Type B pancreatic cell (in vitro differentiated cells): ENCODE measurements around the gene CD8A. TPM values are rescaled to one million over a fixed set of nuclear protein-coding genes. Genes with fewer than 3 reads are reported as not detected.

Source experiments
- DNase-seq: peaks from one replicate; pipeline ENCODE4 v3.0.0; 2021; ENCODE audit warnings: mixed read lengths; ENCODE audit not compliant: unreplicated experiment; ENCODE audit errors: extremely low spot score
- H3K27ac Mint-ChIP-seq: 2 replicates; pipeline ENCODE4 v1.8.0; 2021; ENCODE audit warnings: mild to moderate bottlenecking, mixed read lengths
- H3K27me3 Mint-ChIP-seq: 2 replicates; pipeline ENCODE4 v1.8.0; 2021; ENCODE audit warnings: mixed read lengths
- H3K36me3 Mint-ChIP-seq: 2 replicates; pipeline ENCODE4 v1.8.0; 2021; ENCODE audit warnings: mixed read lengths
- H3K4me1 Mint-ChIP-seq: one replicate; pipeline ENCODE4 v1.8.0; 2021; ENCODE audit warnings: mixed read lengths; ENCODE audit not compliant: unreplicated experiment
- H3K4me3 Mint-ChIP-seq: 2 replicates; pipeline ENCODE4 v1.8.0; 2021; ENCODE audit warnings: mild to moderate bottlenecking, mixed read lengths
- H3K9me3 Mint-ChIP-seq: 2 replicates; pipeline ENCODE4 v1.8.0; 2021; ENCODE audit warnings: mixed read lengths
- total RNA-seq: library from RNA; stranded (reverse); gene quantifications from 2 replicates; pipeline ENCODE4 v1.2.1, GENCODE V29; 2021; ENCODE audit warnings: low replicate concordance
- TF ChIP-seq, protein P1 (sequence below): fragments of 200-600 bp; sonication (generic); conservative IDR thresholded peaks from 2 replicates; pipeline ENCODE4 v1.5.0; 2021; ENCODE audit warnings: antibody characterized with exemption, mild to moderate bottlenecking

The CD8A gene
- total RNA-seq, 1 donor from 2014 or later, result 0.34 TPM

DNA sequence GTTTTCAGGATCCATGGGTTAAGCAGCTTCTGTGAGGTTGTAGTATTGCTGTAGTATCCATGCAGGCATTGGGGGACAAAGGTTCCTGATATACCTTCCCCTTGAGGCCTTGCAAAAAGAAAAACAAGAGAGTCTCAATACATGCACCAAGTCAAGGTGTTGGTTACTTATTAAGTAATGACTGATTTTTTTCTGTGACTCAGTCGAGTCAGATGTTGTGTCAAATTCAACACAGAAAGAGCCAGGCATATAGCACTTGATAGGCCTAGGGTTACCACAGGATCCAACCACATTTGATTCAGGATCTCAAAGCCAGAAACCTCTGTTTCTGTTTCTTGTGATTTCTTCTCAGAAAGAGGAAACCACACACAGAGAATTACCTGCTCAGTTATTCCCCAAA lies 24.9 kb upstream of the CD8A start:
- no peaks in the 10 kb centered on the region for H3K4me1 Mint-ChIP-seq
- no peaks in the 10 kb centered on the region for H3K27me3 Mint-ChIP-seq
- DNase-seq, result no peak
- H3K36me3 Mint-ChIP-seq, result no peaks in the 10 kb centered on the region
- TF ChIP-seq, protein P1, sequence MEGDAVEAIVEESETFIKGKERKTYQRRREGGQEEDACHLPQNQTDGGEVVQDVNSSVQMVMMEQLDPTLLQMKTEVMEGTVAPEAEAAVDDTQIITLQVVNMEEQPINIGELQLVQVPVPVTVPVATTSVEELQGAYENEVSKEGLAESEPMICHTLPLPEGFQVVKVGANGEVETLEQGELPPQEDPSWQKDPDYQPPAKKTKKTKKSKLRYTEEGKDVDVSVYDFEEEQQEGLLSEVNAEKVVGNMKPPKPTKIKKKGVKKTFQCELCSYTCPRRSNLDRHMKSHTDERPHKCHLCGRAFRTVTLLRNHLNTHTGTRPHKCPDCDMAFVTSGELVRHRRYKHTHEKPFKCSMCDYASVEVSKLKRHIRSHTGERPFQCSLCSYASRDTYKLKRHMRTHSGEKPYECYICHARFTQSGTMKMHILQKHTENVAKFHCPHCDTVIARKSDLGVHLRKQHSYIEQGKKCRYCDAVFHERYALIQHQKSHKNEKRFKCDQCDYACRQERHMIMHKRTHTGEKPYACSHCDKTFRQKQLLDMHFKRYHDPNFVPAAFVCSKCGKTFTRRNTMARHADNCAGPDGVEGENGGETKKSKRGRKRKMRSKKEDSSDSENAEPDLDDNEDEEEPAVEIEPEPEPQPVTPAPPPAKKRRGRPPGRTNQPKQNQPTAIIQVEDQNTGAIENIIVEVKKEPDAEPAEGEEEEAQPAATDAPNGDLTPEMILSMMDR, result no peak
- H3K9me3 Mint-ChIP-seq, result no peaks in the 10 kb centered on the region
- H3K27ac Mint-ChIP-seq, result no peak overlapping the region
- no peak overlapping the region for H3K4me3 Mint-ChIP-seq

DNA sequence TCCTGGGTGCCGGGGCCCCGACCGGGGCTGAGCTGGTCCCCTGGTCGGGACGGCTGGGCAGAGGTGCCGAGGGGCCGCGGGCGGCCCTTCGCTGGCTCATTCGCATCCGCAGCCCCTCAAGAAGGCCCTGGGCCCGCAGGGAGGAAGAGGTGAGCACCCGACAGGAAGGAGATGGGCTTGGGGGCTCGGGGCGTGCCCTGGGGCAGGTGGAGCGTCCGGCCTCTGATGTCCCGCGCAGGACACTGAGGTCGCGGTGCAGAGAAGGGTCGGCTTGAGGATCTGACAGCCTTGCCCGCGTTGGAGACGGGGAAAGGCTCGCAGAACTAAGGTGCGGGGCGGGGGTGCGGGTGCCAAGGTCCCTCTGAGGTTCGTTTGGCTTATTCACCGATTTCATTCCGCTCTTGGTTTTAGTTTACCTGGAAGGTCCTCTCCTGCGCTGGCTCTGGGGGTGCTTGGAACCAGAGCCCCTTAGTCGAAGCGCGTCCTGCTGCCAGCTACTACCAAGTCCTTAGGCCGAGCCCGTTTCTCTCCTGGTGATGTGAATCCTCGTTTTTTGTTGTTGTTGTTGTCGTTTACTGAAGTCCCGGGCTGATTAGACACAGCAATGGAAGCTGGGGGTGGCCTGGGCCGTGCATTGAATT lies 18.9 kb upstream of the CD8A start:
- Mint-ChIP-seq H3K36me3 (no peaks in the 10 kb centered on the region), H3K4me1 (peaks cover 5% of the 10 kb centered on the region), H3K9me3 (no peaks in the 10 kb centered on the region), H3K27ac (no peak overlapping the region), H3K27me3 (peaks cover 3% of the 10 kb centered on the region), H3K4me3 (no peak overlapping the region)
- TF ChIP-seq, protein P1, result no peak
- DNase-seq, result no peak

DNA sequence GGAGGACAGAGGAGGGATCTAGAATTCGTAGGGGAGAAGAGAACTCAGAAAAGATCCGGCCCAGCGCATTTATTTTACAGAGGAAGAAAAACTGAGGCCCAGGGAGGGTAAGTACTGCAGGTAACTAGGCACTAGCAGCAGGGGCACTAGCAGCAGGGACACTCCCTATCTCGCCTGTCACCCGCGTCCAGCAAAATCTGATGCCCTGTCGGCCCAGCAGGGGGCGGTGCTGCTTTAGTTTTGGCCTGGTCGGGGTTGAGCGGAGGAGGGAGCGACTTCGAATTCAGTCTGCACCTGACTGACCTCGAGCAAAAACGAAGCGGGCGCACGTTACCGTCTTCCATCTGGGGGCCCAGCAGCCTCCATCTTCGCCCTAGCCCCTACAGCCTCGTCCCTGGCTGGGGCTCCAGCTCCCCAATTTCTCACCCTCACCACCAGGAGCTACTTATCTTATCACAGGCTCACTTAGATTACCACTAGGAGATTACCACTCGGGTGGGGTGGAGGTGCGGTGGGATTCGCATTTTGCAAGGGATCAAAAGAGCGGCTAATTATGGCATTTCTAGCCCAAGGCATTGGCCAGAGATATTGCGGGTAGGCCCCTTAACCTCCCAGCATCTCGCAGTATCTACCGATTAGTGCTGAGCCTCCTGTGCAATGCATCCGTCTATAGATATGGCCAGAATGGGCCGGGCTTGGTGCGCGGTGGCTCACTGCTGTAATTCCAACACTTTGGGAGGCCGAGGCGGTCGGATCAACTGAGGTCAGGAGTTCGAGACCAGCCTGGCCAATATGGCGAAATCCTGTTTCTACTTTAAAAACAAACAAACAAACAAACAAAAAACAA lies 17.8 kb upstream of the CD8A start:
- Mint-ChIP-seq H3K27ac (peak overlapping the region; percentile 88), H3K4me1 (peaks cover 5% of the 10 kb centered on the region), H3K36me3 (no peaks in the 10 kb centered on the region), H3K9me3 (no peaks in the 10 kb centered on the region), H3K4me3 (peak overlapping the region; percentile 98), H3K27me3 (peaks cover 3% of the 10 kb centered on the region)
- TF ChIP-seq, protein P1, result peak; percentile 97
- DNase-seq, result peak; percentile 93

DNA sequence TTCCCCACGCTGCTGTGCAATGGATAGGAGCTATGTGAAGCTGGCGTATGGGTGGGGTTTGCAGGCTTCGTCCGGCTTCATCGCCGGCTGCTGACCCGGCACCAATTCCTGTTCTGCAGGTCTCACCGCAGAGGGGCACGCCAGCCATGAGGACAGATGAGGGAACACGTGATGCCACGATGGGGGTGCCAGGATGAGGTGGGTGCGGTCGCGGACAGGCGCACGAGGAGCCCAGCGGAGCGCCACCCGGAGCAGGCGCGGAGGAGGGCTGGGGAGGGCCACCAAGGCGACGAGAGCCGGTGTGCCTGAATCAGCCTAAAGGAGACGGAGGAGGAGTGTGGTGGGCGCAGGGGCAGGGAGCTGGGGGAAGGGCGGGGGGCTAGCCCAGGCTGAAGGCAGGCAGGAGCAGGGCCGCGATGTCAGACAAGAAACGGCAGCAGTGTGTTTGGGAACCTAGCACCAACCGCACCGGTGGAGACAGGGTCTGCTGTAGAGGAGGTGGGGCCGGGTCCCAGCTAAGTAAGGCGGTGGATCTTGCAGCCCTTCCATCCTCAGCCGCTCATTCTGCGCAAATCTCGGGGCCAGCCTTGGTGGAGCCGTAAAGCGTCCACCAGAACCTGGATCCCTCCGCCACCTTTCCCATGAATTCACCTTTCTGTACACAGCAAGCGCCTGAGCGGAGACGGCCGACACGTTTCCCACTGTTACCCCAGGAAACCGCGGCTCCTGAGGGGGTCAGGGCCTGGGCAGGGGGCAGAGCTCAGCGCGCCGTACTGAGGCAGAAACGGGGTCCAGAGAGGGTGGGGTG lies 17.0 kb upstream of the CD8A start:
- Mint-ChIP-seq H3K27me3 (peaks cover 3% of the 10 kb centered on the region), H3K27ac (peak overlapping the region; percentile 88), H3K36me3 (no peaks in the 10 kb centered on the region), H3K9me3 (no peaks in the 10 kb centered on the region), H3K4me1 (peaks cover 5% of the 10 kb centered on the region), H3K4me3 (peak overlapping the region; percentile 98)
- TF ChIP-seq, protein P1, result no peak
- DNase-seq, result no peak

DNA sequence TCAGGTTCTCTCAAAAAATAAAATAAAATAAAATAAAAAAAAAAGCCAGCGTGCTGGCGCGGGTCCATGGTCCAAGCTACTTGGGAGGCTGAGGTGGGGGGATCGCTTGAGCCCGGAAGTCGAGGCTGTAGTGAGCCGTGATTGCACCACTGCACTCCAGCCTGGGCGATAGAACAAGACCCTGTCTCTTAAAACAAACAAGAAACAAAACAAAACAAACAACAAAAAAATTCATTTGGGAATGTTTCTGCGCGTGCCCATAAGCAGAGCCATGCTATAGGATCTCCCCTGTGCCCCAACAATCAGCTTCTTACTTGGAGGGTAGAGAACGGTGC lies 16.4 kb upstream of the CD8A start:
- no peaks in the 10 kb centered on the region for H3K9me3 Mint-ChIP-seq
- peak overlapping the region; percentile 98 for H3K4me3 Mint-ChIP-seq
- no peaks in the 10 kb centered on the region for H3K36me3 Mint-ChIP-seq
- TF ChIP-seq, protein P1, result no peak
- peaks cover 3% of the 10 kb centered on the region for H3K27me3 Mint-ChIP-seq
- H3K4me1 Mint-ChIP-seq, result peaks cover 5% of the 10 kb centered on the region
- no peak for DNase-seq
- H3K27ac Mint-ChIP-seq, result peak overlapping the region; percentile 88
